ENCODE data around the gene MAMSTR.

MAMSTR gene

DNA sequence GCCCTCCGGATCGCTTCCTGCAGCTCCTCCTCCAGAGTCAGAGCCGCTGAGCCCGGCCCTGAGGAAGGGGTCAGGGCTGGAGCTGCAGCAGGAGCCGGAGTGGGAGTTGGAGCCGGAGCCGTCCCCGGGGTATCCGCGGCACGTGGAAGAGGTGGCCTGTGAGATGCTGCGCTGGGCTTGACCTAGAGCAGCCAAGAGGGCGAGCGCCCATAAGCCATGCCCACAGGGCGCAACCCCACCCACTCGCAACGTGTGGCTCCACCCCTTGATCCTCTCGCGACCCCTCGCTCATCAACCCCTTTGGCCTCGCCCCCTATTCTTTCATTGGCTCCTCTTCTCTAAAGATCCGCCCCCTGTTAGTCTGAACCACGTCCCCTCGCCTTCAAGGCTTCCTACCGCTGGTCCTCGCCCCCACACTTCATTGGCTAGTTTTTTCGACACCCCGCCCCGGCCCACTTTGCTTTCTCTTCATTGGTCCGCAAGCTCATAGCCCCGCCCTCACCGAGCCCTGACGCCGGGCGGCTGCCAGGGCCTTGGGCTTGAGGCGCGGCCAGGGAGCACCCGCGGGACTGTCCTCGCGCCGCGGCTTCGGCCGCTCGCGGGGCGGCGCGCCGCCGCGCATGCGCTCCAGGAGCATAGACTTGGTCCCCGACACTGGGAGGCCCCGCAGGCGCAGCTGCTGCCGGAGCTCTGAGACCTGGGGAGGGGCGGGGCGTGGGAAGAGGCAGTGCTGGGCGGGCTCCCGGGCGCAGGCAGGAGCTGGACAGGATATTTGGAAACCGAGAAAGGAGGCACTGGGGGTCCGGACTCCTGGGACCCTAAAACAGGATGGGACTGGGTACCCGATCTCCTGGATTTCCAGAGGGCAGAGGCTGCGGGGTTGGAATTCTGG lies 5.4 kb downstream of the MAMSTR start:
- ChIA-PET CTCF (interaction anchor here (0.5 to 3.8 kb wide), 13 partner anchors 10 to 384 kb away, joined by 3 to 35 read pairs (median 4); partner anchors contain the start of genes CA11 and RUVBL2), POLR2A (interaction anchor here (0.5 to 2.4 kb wide), 15 partner anchors 9 to 114 kb away, joined by 3 to 15 read pairs (median 4); partner anchors contain the start of genes CA11, RPL18 and SPHK2)
- Histone ChIP-seq H3K27ac (ENCODE audit: extremely low read depth, low read depth, low read length) (peak overlapping the region; percentile 67), H3K9me3 (ENCODE audit: control insufficient read depth, insufficient read depth, low read depth, low read length) (no peaks in the 10 kb centered on the region), H3K4me1 (ENCODE audit: control insufficient read depth, insufficient read depth, low read length) (peaks cover 13% of the 10 kb centered on the region), H3K36me3 (ENCODE audit: control insufficient read depth in 2 of 2, insufficient read depth in 1 of 2, low read length in 2 of 2) (no peaks in the 10 kb centered on the region; a peak in 1 of 3 replicates), H3K4me3 (ENCODE audit: low read depth, low read length) (peak overlapping the region; percentile 67)
- TF ChIP-seq SP2 (tag by site-specific recombination; IDR thresholded peaks at IDR 0.05): peak; percentile 98
- TF ChIP-seq YY1 (tag by site-specific recombination; IDR thresholded peaks at IDR 0.05): no peak
- TF ChIP-seq, protein P1, sequence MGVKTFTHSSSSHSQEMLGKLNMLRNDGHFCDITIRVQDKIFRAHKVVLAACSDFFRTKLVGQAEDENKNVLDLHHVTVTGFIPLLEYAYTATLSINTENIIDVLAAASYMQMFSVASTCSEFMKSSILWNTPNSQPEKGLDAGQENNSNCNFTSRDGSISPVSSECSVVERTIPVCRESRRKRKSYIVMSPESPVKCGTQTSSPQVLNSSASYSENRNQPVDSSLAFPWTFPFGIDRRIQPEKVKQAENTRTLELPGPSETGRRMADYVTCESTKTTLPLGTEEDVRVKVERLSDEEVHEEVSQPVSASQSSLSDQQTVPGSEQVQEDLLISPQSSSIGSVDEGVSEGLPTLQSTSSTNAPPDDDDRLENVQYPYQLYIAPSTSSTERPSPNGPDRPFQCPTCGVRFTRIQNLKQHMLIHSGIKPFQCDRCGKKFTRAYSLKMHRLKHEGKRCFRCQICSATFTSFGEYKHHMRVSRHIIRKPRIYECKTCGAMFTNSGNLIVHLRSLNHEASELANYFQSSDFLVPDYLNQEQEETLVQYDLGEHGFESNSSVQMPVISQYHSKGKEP (tag by site-specific recombination; IDR thresholded peaks at IDR 0.05): no peak
- TF ChIP-seq ZBTB26 (tag by site-specific recombination; optimal IDR thresholded peaks at IDR 0.05): peak; percentile 68
- no peak for TF ChIP-seq MZF1 (tag by site-specific recombination; IDR thresholded peaks at IDR 0.05; ENCODE audit: borderline replicate concordance)
- TF ChIP-seq ZNF362 (tag by site-specific recombination; IDR thresholded peaks at IDR 0.05): no peak
- TF ChIP-seq ZNF530 (tag by site-specific recombination; IDR thresholded peaks at IDR 0.05; ENCODE audit: low read depth): no peak
- peak; percentile 98 for TF ChIP-seq ZBTB8A (tag by site-specific recombination; IDR thresholded peaks at IDR 0.05)
- TF ChIP-seq ZNF184 (tag by site-specific recombination; IDR thresholded peaks at IDR 0.05): no peak
- TF ChIP-seq GLI2 (tag by site-specific recombination; IDR thresholded peaks at IDR 0.05; ENCODE audit: borderline replicate concordance, low read depth): no peak
- no peak for TF ChIP-seq ZBTB48 (tag by site-specific recombination; IDR thresholded peaks at IDR 0.05)
- TF ChIP-seq ZNF350 (tag by site-specific recombination; IDR thresholded peaks at IDR 0.05): no peak
- TF ChIP-seq ZNF571 (tag by site-specific recombination; IDR thresholded peaks at IDR 0.05): no peak
- TF ChIP-seq SP3 (tag by site-specific recombination; IDR thresholded peaks at IDR 0.05): peak; percentile 98
- peak; percentile 77 for TF ChIP-seq ZNF366 (tag by site-specific recombination; conservative IDR thresholded peaks at IDR 0.05)
- TF ChIP-seq ZNF843 (tag by site-specific recombination; IDR thresholded peaks at IDR 0.05): 0 out of 2 replicates have a peak, but pooled peaks have one; percentile 23
- TF ChIP-seq EGR2 (tag by site-specific recombination; IDR thresholded peaks at IDR 0.05; ENCODE audit: low read depth): peak; percentile 67
- TF ChIP-seq ZNF670 (tag by site-specific recombination; IDR thresholded peaks at IDR 0.05; ENCODE audit: low read depth): no peak
- no peak for TF ChIP-seq ZNF777 (tag by site-specific recombination; IDR thresholded peaks at IDR 0.05; ENCODE audit: borderline replicate concordance)
- no peak for TF ChIP-seq PRDM1 (tag by site-specific recombination; IDR thresholded peaks at IDR 0.05)
- no peak for TF ChIP-seq ZNF133 (tag by site-specific recombination; IDR thresholded peaks at IDR 0.05)
- TF ChIP-seq KLF16 (tag by site-specific recombination; IDR thresholded peaks at IDR 0.05): peak; percentile 90
- peak; percentile 78 for TF ChIP-seq KLF1 (tag by site-specific recombination; IDR thresholded peaks at IDR 0.05)
- TF ChIP-seq, protein P2, sequence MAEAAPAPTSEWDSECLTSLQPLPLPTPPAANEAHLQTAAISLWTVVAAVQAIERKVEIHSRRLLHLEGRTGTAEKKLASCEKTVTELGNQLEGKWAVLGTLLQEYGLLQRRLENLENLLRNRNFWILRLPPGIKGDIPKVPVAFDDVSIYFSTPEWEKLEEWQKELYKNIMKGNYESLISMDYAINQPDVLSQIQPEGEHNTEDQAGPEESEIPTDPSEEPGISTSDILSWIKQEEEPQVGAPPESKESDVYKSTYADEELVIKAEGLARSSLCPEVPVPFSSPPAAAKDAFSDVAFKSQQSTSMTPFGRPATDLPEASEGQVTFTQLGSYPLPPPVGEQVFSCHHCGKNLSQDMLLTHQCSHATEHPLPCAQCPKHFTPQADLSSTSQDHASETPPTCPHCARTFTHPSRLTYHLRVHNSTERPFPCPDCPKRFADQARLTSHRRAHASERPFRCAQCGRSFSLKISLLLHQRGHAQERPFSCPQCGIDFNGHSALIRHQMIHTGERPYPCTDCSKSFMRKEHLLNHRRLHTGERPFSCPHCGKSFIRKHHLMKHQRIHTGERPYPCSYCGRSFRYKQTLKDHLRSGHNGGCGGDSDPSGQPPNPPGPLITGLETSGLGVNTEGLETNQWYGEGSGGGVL (tag by site-specific recombination; IDR thresholded peaks at IDR 0.05): no peak
- TF ChIP-seq, protein P3, sequence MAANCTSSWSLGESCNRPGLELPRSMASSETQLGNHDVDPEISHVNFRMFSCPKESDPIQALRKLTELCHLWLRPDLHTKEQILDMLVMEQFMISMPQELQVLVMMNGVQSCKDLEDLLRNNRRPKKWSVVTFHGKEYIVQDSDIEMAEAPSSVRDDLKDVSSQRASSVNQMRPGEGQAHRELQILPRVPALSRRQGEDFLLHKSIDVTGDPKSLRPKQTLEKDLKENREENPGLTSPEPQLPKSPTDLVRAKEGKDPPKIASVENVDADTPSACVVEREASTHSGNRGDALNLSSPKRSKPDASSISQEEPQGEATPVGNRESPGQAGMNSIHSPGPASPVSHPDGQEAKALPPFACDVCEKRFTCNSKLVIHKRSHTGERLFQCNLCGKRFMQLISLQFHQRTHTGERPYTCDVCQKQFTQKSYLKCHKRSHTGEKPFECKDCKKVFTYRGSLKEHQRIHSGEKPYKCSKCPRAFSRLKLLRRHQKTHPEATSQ (tag by site-specific recombination; IDR thresholded peaks at IDR 0.05): no peak
- TF ChIP-seq ZNF785 (tag by site-specific recombination; IDR thresholded peaks at IDR 0.05): no peak
- TF ChIP-seq ZNF274 (IDR thresholded peaks at IDR 0.05; ENCODE audit: low read length): no peak
- TF ChIP-seq ZNF274 (tag by site-specific recombination; IDR thresholded peaks at IDR 0.05; ENCODE audit: borderline replicate concordance): no peak
- peak; percentile 51; the same call in 1 of the 2 replicates for TF ChIP-seq ZNF561 (tag by site-specific recombination; IDR thresholded peaks at IDR 0.05; ENCODE audit: borderline replicate concordance)
